HUDEP-2 (cell line): ENCODE measurements around the gene TBX1.

Source experiments
- DNase-seq, 76 experiments: peaks; one replicate each; lab custom pipeline; 2025; ENCODE audit not compliant: unreplicated experiment in 76 of 76; lab: John Stamatoyannopoulos, UW

TBX1 gene

DNA sequence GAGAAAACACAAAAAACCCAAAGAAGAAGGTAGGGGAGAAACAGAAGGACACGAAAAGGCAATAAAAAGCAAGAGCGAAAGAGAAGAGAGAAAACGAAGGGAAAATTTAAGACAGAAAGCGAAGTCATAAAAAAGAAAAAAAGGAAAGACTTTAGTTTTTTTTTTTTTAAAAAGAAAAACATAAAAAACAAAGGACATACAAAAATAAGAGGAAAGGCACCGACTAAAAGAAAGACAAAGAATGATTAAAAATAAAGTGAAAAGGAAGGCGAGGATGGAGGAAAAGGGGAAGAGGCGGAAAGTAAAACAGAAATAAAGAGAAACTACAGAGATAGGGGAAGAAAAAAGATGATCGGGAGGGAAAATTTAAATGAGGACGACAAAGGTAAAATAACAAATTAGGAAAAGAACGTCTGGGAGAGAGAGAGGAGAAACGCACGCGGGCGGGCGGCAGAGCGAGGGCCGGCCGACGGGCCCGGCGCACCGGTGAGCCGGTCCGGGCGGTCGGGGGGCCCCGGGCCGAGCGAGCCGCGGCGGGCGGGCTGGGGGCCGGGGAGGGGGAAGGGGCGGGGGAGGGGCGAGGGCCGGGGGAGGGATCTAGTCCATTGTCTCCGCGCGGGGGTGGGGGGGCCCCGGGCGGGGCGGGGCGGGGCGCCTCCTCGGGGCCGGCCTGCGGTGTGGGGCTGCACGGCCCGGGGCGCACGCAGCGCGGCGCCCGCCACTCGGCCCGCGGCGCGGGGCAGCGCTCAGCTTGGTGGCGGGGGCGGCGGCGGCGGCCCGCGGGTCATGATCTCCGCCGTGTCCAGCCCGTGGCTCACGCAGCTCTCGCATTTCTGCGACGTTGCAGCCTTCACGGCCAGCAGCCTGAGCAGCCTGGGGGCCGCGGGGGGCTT lies at the start of gene TBX1:
Gene TBX1 (plus strand): TSS at position 721 of the 893 bp plus-strand sequence. CDS start 66 bp downstream, at position 787.
- DNase-seq, result no peak

DNA sequence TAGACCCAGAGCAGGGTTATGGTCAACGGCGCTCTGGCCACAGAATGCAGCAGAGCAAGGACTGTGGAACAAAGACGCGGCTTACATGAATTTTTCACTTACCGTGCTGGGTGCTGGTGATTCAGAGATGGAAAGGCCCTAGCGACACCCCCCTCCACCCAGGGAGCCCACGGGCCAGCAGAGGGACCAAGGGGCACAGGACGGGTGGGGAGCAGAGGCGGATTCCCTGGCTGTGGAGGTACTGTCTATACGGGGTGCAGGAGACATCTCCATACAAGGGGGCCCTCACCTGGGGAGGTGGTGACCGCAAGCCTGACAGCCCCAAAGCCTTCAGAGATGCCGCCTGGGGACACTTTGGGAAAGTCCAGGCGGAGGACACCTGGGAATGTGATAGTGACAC lies 47.3 kb upstream of the TBX1 start:
- no peak for DNase-seq

GRCh38 chr22:19713650-19714311 lies 46.8 kb upstream of the TBX1 start:
- DNase-seq, result peak in 1 of 76 experiments; percentile 31

DNA sequence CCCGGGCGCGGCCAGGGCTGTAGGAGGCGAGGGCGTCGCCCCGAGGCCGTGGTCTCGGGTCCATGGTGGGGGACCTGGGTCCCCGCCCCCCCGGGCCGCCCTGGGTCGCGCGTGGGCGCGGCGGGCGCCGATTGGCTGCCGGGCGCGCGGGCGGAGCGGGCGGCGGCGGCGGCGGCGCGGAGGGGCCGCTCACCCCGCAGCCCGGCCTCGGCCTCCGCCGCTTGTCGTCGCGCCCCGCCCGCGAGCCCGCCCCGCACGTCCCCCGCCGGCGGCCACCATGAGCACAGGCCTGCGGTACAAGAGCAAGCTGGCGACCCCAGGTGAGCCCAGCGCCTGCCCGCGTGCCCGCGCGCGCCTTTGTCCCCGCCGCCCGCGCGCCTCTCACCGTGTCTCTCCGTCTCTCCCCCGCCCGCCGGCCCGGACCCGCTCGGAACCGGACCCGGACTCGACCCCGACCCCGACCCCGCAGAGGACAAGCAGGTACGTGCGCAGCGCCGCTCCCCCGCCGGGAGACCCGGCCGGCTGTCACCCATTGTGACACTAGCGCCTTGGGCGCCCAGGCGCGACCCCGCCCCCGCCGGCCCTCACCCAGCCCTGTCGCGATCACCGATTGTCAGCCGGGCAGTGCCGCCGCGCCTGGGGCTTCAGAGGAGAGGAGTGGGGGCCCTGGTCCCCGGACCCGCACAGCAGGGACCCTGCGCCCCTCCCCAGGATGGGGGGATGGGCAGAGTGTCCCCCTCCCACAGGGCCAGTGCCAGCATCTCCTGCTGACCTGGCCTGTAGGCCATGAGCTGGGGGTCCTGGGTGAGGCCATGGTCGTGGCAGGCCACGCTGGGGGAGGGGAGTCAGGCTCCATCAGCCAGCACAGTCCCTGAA lies 46.0 kb upstream of the TBX1 start, which contains the start of gene SEPTIN5:
Gene SEPTIN5 (plus strand): TSS at position 192 of the 876 bp plus-strand sequence. CDS start 86 bp downstream, at position 278.
- no peak for DNase-seq

- DNase-seq, result no peak
Observed at GRCh38 chr22:19715188-19715930, 45.2 kb upstream of the TBX1 start.

GRCh38 chr22:19716041-19716828 lies 44.3 kb upstream of the TBX1 start:
- no peak for DNase-seq

DNA sequence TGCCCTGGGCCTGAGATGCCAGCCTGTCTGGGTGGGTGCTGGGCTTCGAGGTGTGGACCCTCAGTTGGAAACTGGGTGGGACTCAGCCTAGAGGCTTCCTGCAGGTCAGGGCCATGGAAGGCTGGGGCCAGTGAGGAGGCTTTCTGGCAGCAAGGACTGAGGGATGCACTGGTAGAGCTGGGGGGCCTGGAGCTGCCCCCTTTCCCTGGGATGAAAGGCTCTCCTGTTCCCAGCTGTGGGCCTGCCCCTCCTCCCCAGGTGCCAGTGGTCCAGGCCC lies 43.8 kb upstream of the TBX1 start:
- no peak for DNase-seq

GRCh38 chr22:19717181-19717580 lies 43.4 kb upstream of the TBX1 start:
- DNase-seq, result no peak

- DNase-seq, result peak in 59 of 76 experiments; percentile 11 to 80 (median 53)
Observed at GRCh38 chr22:19717691-19718455, 42.7 kb upstream of the TBX1 start.

DNA sequence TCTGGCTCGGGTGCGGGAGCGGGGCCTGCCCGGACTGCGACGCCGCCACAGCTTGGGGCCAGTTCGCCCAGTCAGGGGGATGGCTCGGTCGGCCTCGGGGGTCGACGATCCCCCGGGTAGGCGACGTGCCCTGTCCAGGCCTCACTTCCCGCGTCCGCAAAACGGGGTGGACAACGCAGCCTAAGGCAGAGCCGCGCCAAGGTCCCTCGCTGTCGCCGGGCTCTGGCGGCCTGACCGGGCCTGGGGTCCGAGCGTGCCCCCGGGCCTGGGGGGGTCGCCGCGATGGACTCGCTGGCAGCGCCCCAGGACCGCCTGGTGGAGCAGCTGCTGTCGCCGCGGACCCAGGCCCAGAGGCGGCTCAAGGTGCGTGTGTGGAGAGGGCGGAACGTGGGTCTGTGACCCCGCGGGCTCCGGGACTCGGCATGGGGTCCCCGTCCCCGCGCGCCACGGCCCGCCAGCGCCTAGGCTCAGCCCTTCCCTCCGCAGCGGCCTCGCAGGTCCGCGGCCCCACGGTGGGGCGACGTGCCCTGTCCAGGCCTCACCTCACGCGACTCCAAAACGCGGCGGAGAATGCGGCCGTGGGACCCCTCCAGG lies 42.0 kb upstream of the TBX1 start:
- no peak for DNase-seq

- DNase-seq, result peak in 3 of 76 experiments; percentile 10 to 28 (median 13)
Observed at GRCh38 chr22:19719050-19719482, 41.5 kb upstream of the TBX1 start.

DNA sequence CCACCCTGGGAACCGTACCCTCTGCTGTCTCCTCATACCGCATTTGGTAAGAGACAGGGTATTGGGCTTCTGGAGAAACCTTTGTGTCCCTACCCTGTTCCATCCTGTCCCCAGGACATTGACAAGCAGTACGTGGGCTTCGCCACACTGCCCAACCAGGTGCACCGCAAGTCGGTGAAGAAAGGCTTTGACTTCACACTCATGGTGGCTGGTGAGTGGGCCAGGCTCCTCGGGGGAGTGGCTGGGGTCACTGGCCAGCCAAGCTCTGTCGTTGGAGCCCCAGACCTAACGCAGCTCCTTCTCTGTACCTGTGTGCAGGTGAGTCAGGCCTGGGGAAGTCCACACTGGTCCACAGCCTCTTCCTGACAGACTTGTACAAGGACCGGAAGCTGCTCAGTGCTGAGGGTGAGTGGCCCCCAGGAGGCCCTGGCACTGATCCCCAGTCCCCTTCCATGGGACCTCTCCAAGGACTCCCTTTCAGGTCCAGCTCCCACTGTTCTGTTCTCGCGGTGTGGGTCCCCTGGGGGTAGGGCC lies 41.0 kb upstream of the TBX1 start:
- DNase-seq, result no peak

DNA sequence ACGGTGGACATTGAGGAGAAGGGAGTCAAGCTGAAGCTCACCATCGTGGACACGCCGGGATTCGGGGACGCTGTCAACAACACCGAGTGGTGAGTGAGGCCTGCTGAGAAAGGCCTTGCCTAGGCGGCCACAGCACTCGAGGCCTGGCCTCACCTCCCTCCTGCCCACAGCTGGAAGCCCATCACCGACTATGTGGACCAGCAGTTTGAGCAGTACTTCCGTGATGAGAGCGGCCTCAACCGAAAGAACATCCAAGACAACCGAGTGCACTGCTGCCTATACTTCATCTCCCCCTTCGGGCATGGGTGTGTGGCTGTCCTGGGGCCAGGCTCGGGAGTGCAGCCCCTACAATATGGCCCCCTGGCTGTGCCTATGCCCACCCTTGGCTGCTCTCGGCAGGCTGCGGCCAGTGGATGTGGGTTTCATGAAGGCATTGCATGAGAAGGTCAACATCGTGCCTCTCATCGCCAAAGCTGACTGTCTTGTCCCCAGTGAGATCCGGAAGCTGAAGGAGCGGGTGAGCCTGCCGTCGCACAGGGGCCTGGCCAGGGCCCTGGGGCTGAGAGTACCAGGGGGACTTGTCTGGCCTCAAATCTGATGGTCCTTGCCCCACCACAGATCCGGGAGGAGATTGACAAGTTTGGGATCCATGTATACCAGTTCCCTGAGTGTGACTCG lies 40.3 kb upstream of the TBX1 start:
- DNase-seq, result no peak

GRCh38 chr22:19720999-19721329 lies 39.6 kb upstream of the TBX1 start:
- DNase-seq, result no peak

- DNase-seq, result no peak
Observed at GRCh38 chr22:19721330-19722177, 39.0 kb upstream of the TBX1 start.

- peak in 45 of 76 experiments; percentile 2 to 65 (median 40) for DNase-seq
Observed at GRCh38 chr22:19722178-19722981, 38.2 kb upstream of the TBX1 start.
